Ecto neural progenitor cell (in vitro differentiated cells): Measurements from ENCODE around the gene OBSCN.
A peak's percentile ranks its signal among the peaks of the same experiment; 100 is the strongest.
"Not testable (repeated sequence)": the region's sequence is repeated elsewhere in the genome, so short reads cannot be mapped to it uniquely, and the experiment has no call there.

Experiments used
- DNase-seq: peaks from one replicate; pipeline ENCODE4 v3.0.0-alpha.2; 2018; ENCODE audit warnings: low spot score

OBSCN gene

GRCh38 chr1:228263636-228264035 lies 55.8 kb downstream of the OBSCN start:
- DNase-seq, result no peak

GRCh38 chr1:228264090-228264829 lies 56.4 kb downstream of the OBSCN start:
- no peak for DNase-seq

GRCh38 chr1:228265167-228265566 lies 57.3 kb downstream of the OBSCN start:
- no peak for DNase-seq

DNA sequence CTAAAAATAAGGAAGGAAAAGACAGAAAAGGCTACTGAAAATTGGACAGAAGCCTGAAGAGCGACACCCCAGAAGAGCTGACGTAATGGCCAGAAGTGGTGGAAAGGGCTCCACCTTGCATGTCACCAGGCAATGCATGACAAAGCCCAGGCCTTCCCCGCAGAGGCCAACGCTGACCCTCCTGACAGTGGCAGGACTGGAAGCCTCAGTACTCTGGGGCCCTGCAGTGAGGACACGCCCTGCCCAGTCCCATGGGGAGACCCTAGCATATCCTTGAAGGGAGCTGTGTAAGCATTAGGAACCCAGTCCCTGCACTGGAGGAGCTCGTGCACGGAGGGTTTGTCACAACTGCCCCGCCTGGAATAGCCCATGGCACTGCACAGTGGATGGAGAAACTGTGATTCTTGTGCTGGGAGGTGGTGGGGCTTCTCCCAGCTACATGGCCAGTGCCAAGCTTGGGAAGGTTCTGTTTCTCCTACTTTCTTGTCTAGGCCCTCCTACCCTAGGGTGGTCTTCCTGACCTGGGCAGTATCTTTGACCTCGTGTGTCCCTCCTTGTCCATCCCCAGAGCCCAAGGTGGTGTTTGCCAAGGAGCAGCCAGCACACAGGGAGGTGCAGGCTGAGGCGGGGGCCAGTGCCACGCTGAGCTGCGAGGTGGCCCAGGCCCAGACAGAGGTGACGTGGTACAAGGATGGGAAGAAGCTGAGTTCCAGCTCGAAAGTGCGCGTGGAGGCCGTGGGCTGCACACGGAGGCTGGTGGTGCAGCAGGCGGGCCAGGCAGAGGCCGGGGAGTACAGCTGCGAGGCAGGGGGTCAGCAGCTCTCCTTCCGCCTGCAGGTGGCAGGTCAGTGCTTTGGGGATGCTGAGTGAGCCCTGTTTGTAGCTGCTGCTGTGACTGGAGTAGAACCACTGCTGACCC lies 60.4 kb downstream of the OBSCN start:
- no peak for DNase-seq

GRCh38 chr1:228268881-228269265 lies 61.0 kb downstream of the OBSCN start:
- no peak for DNase-seq

DNA sequence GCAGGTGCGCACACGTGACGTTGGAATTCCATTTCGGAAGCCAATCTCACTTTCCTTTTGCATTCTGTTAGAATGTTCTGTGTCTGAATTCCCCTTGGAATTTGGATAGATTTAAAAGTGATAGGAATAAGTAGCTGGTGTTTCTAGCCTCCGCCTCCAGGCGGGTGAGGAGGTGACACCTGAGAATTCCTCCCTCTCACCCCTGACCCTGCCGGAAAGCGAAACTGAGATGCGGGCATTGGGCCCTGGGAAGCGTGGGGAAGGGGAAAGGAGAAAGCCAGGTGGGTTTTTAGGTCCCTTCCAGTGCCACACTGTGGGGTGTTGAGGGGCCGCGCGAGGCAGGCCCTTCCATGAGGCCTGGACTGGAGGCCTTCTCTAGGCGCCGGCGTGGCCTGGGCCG lies 61.6 kb downstream of the OBSCN start:
- DNase-seq, result not testable (repeated sequence)

DNA sequence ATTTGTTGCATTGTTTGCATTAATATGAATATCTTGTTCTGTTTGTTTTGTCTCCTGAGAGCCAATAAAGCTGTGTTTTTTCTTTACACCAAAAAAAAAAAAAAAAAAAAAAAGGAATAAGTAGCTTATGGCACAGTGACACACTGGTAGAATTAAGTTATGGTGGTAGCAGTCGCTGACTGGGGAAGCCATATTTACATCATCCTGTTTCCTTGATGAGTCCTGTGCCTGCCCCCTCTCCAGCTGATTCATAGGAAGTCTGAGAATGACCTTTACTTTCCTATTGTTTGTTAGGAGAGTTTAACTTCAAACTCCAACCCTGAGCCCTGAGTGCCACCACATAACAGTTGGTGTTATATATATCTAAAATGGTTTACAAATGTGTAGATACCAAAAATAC lies 62.2 kb downstream of the OBSCN start:
- no peak for DNase-seq

- peak; percentile 34 for DNase-seq
Observed at GRCh38 chr1:228271701-228272251, 63.9 kb downstream of the OBSCN start.

GRCh38 chr1:228272331-228272791 lies 64.5 kb downstream of the OBSCN start:
- peak; percentile 32 for DNase-seq

DNA sequence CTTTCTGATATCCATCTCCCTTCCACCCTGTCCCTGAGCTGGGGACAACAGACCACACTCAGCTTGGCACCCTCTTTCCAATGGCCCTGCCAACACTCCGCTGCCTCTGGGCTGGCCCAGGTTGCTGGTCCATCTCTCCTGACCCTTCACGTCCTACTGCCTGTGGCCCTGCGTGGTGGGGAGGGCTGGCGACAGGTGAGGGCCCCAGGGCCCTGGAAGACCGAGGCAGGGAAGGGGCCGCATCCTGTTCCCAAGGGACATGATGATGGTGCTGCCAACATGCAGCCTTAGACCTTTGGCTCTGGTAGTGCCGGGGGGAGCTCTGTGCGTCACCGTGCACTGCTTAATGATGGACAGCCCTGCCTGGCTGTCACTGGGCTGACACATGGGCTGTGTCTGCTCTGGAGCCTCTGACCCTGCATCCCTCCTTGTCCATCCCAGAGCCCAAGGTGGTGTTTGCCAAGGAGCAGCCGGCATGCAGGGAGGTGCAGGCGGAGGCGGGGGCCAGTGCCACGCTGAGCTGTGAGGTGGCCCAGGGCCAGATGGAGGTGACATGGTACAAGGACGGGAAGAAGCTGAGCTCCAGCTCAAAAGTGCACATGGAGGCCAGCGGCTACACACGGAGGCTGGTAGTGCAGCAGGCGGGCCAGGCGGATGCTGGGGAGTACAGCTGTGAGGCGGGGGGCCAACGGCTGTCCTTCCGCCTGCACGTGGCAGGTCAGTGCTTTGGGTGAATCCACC lies 65.2 kb downstream of the OBSCN start:
- DNase-seq, result peak; percentile 32

DNA sequence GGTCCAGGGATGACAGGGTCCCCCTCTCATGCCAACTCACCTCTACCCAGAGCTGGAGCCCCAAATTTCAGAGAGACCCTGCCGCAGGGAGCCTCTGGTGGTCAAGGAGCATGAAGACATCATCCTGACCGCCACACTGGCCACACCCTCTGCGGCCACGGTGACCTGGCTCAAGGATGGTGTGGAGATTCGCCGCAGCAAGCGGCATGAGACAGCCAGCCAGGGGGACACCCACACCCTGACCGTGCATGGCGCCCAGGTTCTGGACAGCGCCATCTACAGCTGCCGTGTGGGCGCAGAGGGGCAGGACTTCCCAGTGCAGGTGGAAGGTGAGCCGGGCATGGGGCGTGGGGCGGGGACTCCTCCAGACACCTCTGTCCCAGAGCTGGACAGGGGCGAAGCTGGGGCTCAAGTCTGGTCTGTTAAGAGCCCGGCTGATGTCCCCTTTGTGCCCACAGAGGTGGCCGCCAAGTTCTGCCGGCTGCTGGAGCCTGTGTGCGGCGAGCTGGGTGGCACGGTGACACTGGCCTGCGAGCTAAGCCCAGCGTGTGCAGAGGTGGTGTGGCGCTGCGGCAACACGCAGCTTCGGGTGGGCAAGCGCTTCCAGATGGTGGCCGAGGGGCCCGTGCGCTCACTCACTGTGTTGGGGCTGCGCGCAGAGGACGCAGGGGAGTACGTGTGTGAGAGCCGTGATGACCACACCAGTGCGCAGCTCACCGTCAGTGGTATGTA lies 66.0 kb downstream of the OBSCN start:
- peak; percentile 47 for DNase-seq

DNA sequence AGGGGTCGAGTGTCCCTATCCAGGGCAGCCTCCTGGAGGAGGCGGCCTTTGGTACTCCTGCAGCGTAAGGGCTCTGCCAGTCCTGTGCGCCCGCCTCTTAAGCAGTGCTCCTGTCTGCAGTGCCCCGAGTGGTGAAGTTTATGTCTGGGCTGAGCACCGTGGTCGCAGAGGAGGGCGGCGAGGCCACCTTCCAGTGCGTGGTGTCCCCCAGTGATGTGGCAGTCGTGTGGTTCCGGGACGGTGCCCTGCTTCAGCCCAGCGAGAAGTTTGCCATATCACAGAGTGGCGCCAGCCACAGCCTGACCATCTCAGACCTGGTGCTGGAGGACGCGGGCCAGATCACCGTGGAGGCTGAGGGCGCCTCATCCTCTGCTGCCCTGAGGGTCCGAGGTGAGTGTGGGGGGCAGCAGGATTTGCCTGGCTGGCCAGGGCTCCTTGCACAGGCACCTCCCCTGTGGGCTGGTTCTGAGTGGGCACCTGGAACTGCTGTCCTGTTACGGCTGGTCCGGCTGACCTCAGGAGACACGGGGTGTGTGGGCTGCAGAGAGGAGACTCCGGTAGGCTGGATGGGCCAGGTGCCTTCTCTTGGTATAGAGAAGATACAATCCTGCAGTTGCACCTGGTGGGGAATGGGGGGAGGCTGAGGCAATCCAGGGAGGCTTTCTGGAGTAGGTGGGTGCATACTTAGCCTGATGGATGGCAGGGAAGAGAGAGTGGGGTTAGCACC lies 66.8 kb downstream of the OBSCN start:
- DNase-seq, result peak; percentile 43

- DNase-seq, result no peak
Observed at GRCh38 chr1:228275179-228275429, 67.3 kb downstream of the OBSCN start.

DNA sequence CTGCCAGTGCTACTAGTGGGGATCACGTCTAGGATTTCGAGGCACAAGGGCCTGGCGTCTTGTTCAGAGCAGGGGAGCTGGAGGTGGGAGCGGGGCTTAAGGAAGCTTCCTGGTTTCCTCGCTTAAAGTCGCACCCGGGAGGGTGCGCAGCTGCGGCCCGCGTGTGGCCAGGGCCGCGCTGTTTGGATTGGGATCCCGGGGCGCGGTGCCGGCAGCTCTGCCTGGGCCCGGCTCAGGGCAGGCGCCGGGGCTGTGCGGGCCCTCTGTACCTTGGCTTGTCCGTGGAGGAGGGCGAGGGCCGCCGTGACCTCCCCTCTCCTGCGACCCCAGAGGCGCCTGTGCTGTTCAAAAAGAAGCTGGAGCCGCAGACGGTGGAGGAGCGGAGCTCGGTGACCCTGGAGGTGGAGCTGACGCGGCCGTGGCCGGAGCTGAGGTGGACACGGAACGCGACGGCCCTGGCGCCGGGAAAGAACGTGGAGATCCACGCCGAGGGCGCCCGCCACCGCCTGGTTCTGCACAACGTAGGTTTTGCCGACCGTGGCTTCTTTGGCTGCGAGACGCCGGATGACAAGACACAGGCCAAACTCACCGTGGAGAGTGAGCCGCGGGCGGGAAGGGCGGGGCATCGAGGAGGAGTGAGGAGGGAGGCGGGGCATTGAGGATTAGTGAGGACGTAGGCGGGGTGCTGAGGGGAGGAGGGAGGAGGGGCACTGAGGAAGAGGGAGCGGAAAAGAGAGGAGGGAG lies 67.8 kb downstream of the OBSCN start:
- peak; percentile 92 for DNase-seq

DNA sequence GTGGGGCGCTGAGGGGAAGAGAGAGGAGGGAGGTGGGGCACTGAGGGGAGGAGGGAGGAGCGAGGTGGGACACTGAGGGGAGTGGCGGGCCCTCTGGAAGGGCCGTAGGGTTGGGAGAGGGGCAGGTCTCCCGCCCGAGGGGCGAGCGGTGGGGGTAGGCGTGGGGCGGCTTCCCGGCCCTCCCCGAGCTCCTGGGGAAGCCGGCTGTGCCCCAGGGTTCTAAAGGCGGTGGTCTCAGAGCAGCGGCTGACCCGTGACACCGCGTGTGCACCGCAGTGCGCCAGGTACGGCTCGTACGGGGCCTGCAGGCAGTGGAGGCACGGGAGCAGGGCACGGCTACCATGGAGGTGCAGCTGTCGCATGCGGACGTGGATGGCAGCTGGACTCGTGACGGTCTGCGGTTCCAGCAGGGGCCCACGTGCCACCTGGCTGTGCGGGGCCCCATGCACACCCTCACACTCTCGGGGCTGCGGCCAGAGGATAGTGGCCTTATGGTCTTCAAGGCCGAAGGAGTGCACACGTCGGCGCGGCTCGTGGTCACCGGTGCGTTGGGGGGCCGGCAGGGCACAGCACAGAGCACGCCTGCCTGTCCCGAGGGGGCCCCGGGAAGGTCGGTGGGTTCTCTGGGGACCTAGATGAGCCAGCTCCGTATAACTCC lies 68.5 kb downstream of the OBSCN start:
- no peak for DNase-seq

DNA sequence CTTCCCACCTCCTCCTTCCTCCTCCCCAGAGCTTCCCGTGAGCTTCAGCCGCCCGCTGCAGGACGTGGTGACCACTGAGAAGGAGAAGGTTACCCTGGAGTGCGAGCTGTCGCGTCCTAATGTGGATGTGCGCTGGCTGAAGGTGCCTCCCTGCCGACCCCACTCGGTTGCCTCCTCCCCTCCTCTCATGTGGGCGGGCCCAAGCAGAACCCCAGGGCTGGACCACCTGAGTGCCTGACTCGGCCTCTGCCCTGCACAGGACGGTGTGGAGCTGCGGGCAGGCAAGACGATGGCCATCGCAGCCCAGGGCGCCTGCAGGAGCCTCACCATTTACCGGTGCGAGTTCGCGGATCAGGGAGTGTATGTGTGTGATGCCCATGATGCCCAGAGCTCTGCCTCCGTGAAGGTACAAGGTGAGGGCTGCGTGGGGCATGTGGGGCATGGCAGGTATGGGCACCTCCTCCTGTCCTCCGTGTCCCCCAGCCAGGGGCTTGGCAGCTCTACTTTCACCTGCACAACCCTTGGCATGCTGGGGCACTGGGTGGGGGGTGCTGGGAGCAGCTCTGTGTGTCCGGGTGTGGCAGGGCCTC lies 69.2 kb downstream of the OBSCN start:
- DNase-seq, result peak; percentile 52

- DNase-seq, result peak; percentile 41
Observed at GRCh38 chr1:228277491-228278431, 69.9 kb downstream of the OBSCN start.

DNA sequence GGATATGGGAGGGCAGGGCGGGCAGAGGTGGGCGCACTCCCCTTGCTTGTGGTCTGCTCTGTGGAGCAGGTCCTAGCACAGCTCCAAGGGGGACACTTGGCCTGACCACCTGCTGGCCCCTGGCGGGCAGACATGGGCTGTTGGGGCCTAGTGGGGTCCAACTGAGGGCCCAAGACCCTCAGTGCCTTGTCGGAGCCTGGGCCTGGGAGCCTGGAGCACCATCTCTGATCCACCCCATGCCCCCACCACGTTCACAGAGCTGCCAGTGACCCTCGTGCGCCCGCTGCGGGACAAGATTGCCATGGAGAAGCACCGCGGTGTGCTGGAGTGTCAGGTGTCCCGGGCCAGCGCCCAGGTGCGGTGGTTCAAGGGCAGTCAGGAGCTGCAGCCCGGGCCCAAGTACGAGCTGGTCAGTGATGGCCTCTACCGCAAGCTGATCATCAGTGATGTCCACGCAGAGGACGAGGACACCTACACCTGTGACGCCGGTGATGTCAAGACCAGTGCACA lies 70.6 kb downstream of the OBSCN start:
- DNase-seq, result peak; percentile 42
